Astrocyte of the spinal cord (primary cell): ENCODE measurements around the gene FAT2.
"Not testable (repeated sequence)": the region's sequence is repeated elsewhere in the genome, so short reads cannot be mapped to it uniquely, and the experiment has no call there.

Experiments used
- DNase-seq: peaks from one replicate; pipeline ENCODE4 v3.0.0; 2011; ENCODE audit warnings: low read depth, low spot score
- H3K4me3 ChIP-seq: 2 replicates; pipeline ENCODE4 v1.5.1; 2011; ENCODE audit warnings: low read depth, mild to moderate bottlenecking, low read length, moderate library complexity
- in situ Hi-C: cut with HindIII; loops from 2 replicates; pipeline ENCODE4 v1.10.0; 2017; ENCODE audit warnings: low sequenced_read_pairs
- TF ChIP-seq, protein P1 (sequence below): IDR thresholded peaks from 2 replicates; pipeline ENCODE4 v1.5.1; 2012; ENCODE audit warnings: low read depth, mild to moderate bottlenecking, low read length, inconsistent platforms

FAT2 gene

DNA sequence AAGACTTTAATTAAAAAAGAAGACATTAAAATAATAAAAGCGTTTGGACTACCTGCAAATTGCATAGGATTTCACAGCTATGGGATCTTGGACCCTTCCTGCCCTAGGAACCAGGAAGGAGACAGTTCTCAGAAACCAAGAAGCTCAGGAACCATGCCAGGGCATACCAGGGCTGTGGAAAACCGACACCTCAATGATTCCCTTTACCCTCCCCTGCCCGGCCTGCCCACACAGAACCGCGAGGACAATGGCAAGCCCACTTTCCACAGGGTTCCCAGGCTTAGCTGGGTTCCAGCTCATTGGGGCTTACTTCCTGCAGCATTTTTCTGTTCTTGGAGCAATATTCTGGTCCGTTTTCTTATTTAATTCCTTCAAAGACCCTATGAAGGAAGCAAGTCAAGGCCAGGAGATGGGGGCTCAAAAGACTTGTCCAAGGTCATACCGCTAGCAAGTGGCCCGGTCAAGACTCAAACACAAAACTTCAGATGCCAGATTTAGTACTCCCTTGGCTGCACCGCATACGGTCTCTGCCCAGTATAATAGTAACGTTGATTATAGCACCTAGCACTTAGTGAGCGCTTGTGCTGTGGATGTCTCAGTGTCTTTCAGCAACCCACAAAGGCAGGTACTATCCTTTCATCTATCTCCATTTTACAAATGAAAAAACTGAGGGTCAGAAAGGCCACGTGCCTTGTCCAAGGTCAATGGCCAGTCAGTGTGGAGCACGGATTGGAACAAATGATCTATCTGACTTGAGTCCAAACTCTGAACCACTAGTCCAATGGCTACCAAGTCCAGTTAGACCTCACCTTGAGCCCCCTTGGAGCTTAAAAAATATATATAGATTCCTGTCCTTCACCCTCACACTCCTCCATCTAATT lies 6.8 kb downstream of the FAT2 start:
- no peak for DNase-seq
- TF ChIP-seq, protein P1, sequence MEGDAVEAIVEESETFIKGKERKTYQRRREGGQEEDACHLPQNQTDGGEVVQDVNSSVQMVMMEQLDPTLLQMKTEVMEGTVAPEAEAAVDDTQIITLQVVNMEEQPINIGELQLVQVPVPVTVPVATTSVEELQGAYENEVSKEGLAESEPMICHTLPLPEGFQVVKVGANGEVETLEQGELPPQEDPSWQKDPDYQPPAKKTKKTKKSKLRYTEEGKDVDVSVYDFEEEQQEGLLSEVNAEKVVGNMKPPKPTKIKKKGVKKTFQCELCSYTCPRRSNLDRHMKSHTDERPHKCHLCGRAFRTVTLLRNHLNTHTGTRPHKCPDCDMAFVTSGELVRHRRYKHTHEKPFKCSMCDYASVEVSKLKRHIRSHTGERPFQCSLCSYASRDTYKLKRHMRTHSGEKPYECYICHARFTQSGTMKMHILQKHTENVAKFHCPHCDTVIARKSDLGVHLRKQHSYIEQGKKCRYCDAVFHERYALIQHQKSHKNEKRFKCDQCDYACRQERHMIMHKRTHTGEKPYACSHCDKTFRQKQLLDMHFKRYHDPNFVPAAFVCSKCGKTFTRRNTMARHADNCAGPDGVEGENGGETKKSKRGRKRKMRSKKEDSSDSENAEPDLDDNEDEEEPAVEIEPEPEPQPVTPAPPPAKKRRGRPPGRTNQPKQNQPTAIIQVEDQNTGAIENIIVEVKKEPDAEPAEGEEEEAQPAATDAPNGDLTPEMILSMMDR, result no peak
- no peak overlapping the region for H3K4me3 ChIP-seq
- in situ Hi-C loops, result no loop called here

DNA sequence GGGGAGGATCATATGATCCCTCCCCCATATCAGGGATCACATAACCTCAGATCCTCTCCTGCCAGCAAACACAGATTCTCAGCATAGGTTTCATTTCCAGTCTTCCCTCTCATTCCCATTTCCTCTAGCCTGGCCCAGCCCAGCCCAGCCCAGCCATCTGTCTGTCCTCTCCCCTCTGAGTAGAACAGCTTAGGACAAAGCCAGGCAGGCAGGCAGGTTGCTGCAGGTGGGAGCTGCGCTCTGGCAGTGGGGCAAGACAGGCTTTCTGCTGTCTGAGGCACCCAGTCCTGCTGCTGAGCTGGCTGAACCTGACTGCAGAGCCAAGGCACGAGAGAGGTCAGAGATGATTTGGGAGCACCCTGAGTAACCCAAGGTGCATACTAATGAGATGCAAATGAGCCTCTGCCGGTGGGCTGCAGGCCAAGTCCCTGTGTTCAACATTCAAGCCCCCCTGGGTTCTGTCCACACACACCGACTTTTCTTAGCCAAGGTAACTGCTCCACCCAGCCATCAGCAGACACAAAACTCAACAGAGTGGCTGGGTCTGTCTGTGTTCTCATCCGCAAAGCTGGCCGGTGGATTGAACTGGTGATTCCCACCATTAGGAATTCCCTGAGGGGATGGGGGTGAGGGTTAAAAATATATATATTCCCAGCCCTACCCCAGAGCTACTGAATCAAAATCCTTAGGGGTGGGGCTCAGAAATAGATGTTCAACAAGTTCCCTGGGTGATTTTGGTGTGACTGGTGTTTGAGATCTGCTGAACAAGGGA lies 9.1 kb downstream of the FAT2 start:
- no peak overlapping the region for H3K4me3 ChIP-seq
- in situ Hi-C loops, result no loop called here
- TF ChIP-seq, protein P1, result no peak
- no peak for DNase-seq

DNA sequence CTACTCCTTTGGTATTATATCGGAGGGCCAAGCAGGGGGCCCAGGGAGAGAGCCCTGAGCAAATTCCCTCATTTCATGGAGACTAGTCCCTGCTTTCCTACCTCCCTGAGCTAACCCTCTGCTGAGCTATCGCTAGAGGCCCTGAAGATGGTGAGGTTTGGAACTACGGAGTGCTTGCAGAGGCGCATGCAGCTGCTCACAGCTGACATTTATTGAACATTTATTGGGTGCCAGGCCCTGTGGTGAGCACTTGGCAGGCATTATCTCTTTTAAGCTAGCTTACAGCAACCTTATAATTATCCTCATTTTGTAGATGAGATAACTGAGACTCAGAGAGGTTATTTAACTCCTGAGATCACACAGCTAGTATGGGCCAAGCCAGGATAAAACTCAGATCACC lies 9.8 kb downstream of the FAT2 start:
- no peak for DNase-seq
- TF ChIP-seq, protein P1, result no peak
- H3K4me3 ChIP-seq, result no peak overlapping the region
- in situ Hi-C loops, result no loop called here

DNA sequence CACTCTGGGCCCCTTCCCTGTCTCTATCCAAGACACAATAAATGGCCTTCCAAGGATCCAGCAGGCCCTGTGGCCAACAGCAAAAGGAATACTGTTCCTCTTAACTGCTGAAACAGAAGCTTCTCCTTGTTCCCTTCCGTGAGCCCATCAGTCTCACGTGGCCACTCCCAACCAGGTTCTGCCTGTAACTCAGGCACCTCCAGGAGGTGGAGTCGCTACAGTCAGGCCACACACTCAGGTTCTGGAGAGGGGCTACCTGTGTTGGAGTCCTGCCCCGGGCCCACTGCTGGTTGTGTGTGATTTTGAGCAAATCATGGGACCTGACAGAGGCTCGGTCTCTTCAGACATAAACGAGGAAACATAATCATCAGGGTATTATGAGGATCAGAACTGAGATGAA lies 10.3 kb downstream of the FAT2 start:
- no peak for DNase-seq
- H3K4me3 ChIP-seq, result no peak overlapping the region
- TF ChIP-seq, protein P1, result no peak
- in situ Hi-C loops, result no loop called here

DNA sequence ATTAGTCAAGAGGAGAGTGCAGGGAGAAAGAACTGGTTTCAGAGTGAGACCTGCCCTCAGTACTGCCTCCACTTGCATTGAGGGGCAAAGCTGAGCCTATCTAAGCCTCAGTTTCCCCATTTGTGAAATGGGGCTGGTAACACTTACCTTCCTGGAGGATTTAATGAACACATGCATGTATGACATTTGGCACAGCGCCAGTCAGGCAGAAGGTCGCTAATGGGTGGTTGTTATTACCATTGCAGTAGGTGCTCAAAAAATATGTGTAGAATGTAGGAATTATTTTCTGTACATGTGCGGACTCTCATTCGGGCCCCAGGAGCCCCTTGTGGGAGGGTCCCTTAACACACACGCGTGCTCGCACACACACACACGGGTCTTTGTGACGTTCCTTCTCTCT lies 10.9 kb downstream of the FAT2 start:
- DNase-seq, result no peak
- TF ChIP-seq, protein P1, result no peak
- H3K4me3 ChIP-seq, result no peak overlapping the region
- in situ Hi-C loops, result no loop called here

DNA sequence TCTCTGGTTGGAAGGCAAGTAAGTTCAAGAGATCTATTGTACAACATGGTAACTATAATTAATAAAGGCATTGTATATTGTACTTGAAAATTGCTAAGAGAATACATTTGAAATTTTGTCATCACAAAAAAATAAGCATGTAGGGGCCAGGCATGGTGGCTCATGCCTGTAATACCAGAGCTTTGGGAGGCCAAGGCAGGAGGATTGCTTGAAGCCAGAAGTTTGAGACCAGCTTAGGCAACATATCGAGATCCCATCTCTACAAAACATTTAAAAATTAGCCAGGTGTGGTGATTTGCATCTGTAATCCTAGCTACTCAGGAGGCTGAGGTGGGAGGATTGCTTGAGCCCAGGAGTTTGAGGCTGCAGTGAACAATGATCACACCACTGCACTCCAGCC lies 12.0 kb downstream of the FAT2 start:
- in situ Hi-C loops, H3K4me3 ChIP-seq, DNase-seq: not testable (repeated sequence)
